Epithelial cell of proximal tubule (primary cell): ENCODE measurements around the gene SAGE1. TPM values are rescaled to one million over a fixed set of nuclear protein-coding genes. Genes with fewer than 3 reads are reported as not detected.
"Not testable (repeated sequence)": the region's sequence is repeated elsewhere in the genome, so short reads cannot be mapped to it uniquely, and the experiment has no call there.

Source experiments
- DNase-seq: peaks from one replicate; pipeline ENCODE4 v3.0.0-alpha.2; 2011; ENCODE audit warnings: low read depth
- H3K4me3 ChIP-seq: 2 replicates; pipeline ENCODE4 v1.5.1; 2011; ENCODE audit warnings: low read depth, mild to moderate bottlenecking, low read length
- CTCF ChIP-seq: conservative IDR thresholded peaks from 2 replicates; pipeline ENCODE4 v1.5.1; 2012; ENCODE audit warnings: low read depth, mild to moderate bottlenecking, low read length
- total RNA-seq: library from RNA; depleted of rRNA; stranded (reverse); fragments of >200 nt; gene quantifications from 2 replicates; pipeline ENCODE4 v1.2.3, GENCODE V29; 2015

Gene SAGE1
- total RNA-seq, 1 donor from 2014 or later = not detected

- no peak for DNase-seq
- H3K4me3 ChIP-seq = no peak overlapping the region
- TF ChIP-seq CTCF = no peak
Measured at GRCh38 chrX:135914404-135914803, 20.9 kb downstream of the SAGE1 start.

GRCh38 chrX:135920516-135920915 is 27.0 kb downstream of the SAGE1 start:
- not testable (repeated sequence) for H3K4me3 ChIP-seq, DNase-seq

- H3K4me3 ChIP-seq = no peak overlapping the region
- no peak for DNase-seq
- TF ChIP-seq CTCF = peak; percentile 43
Measured at GRCh38 chrX:135923353-135923752, 29.8 kb downstream of the SAGE1 start.

- TF ChIP-seq CTCF = no peak
- no peak for DNase-seq
- no peak overlapping the region for H3K4me3 ChIP-seq
Measured at GRCh38 chrX:135927897-135928296, 34.4 kb downstream of the SAGE1 start.

GRCh38 chrX:135931644-135932487 is 38.4 kb downstream of the SAGE1 start:
- TF ChIP-seq CTCF = peak; percentile 64
- no peak for DNase-seq
- no peak overlapping the region for H3K4me3 ChIP-seq

GRCh38 chrX:135944486-135944885 is 51.0 kb downstream of the SAGE1 start:
- TF ChIP-seq CTCF = no peak
- H3K4me3 ChIP-seq = no peak overlapping the region
- no peak for DNase-seq

- H3K4me3 ChIP-seq = no peak overlapping the region
- TF ChIP-seq CTCF = no peak
- no peak for DNase-seq
Measured at GRCh38 chrX:135951291-135951690, 57.8 kb downstream of the SAGE1 start.

Other genes starting within 250 kb of the SAGE1 start
- gene CT45A1, start 180.1 kb upstream of the SAGE1 start, total RNA-seq = not detected in 2 replicates
- gene CT45A3, start 125.5 kb upstream of the SAGE1 start, total RNA-seq = not detected in 2 replicates
- not detected in 2 replicates for gene CT45A5, start 108.2 kb upstream of the SAGE1 start, total RNA-seq
- gene CT45A6, start 90.9 kb upstream of the SAGE1 start, total RNA-seq = not detected in 2 replicates
- gene CT45A2, start 73.7 kb upstream of the SAGE1 start, total RNA-seq = not detected in 2 replicates
- not detected in 2 replicates for gene CT45A7, start 56.4 kb upstream of the SAGE1 start, total RNA-seq
- not detected in 2 replicates for gene CT45A8, start 39.2 kb upstream of the SAGE1 start, total RNA-seq
- not detected in 2 replicates for gene CT45A9, start 21.9 kb upstream of the SAGE1 start, total RNA-seq
- gene CT45A10, start 272 bp upstream of the SAGE1 start, total RNA-seq = not detected in 2 replicates
- 16.5 and 20.9 TPM in 2 replicates for gene MMGT1, start 80.3 kb downstream of the SAGE1 start, total RNA-seq
- 9.1 and 9.6 TPM in 2 replicates for gene SLC9A6, start 91.7 kb downstream of the SAGE1 start, total RNA-seq